HG03135 (cell line): ENCODE results near the gene FAM8A1.

Experiments
- ATAC-seq: cut with Tn5 transposase; IDR thresholded peaks from one replicate; pipeline ENCODE4 v1.9.1; 2021; ENCODE audit warnings: mild to moderate bottlenecking, moderate library complexity; ENCODE audit not compliant: unreplicated experiment

FAM8A1 gene

GRCh38 chr6:17601386-17601703 lies 1.2 kb downstream of the FAM8A1 start:
- no peak for ATAC-seq

DNA sequence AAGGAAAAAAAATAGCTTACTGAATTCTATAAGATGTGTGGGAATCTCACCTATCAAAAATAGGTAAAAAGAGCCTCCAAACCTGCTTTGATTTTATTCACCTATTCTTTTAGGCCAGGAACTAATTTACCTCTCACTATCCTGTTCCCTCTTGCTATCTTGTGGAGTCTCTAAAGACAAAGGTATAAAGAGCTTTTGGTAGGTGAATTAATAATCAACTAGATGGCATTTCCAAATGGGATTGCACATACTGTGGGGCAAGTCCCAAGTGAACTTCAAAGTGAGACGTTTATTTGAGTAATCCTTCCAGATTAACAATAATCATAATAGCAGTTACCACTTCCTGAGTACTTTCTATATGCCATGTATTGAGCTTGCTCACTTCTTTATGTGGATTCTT lies 2.8 kb downstream of the FAM8A1 start:
- no peak for ATAC-seq

- no peak for ATAC-seq
Measured at GRCh38 chr6:17606606-17607005, 6.5 kb downstream of the FAM8A1 start.

DNA sequence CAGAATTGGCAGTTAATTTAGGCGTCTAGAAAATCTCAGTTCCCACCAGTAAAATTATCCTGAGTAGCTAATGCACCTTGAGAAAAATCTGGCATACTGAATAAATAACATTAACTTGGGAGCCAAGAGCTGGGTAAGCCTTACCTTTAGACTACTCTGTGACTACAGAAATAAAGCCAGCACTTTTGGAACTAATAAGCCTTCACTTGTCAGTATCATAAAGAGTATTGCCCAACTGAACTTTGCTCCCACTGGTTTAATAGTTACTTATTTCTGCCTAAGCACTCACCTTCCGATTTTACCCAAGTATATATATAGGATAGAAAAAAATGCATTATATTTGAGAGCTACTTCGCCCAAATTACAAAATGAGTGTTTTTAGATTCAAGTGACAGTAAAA lies 10.7 kb downstream of the FAM8A1 start:
- no peak for ATAC-seq

DNA sequence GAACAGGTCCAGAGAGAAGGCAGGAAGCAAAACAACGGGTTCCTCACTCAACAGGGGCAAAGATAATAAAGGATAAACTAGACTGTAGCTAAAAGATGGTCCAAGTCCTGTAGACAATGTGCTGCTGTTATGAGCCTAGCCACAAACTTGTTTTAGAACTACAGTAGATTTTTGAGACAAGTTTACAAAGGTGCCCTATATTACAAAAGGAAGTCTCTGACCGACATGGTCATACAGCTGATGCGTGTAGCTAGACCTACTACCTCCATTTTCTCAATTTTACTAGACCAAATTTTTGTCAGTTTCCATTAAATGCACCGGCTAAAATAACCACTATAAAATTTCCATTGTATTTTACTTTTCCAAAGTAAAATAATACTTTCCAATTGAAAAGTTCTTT lies 11.9 kb downstream of the FAM8A1 start:
- ATAC-seq: no peak

GRCh38 chr6:17615794-17616193 lies 15.7 kb downstream of the FAM8A1 start:
- ATAC-seq: no peak

DNA sequence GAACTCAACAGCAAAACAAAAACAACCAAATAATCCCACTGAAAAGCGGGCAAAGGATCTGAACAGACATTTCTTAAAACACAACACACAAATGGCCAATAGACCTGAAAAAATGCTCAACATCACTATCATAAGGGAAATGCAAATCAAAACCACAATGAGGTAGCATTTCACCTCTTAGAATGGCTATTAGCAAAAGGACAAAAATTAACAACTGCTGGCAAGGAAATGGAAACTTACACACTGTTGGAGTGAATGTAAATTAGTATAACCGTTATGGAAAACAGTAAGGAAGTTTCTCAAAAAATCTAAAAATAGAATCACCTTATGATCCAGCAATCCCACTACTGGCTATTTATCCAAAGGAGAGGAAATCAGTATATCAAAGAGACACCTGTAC lies 20.9 kb downstream of the FAM8A1 start:
- peak; percentile 68 for ATAC-seq

DNA sequence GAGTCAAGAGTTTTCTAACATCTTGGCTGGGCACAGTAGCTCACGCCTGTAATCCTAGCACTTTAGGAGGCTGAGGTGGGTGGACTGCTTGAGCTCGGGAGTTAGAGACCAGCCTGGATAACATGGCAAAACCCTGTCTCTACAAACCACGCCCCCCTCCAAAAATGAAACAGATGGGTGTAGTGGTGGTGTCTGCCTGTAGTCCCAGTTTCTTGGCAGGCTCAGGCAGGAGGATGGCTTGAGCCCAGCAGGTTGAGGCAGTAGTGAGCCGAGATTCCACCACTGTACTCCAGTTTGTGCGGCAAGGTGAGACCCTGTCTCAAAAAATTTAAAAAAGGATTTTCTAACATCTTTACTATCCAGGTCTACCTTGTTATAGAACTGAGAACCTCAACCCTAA lies 22.0 kb downstream of the FAM8A1 start:
- ATAC-seq: no peak

GRCh38 chr6:17624396-17624795 lies 24.3 kb downstream of the FAM8A1 start:
- ATAC-seq: no peak

- ATAC-seq: peak; percentile 78
Measured at GRCh38 chr6:17628873-17629272, 28.8 kb downstream of the FAM8A1 start.

DNA sequence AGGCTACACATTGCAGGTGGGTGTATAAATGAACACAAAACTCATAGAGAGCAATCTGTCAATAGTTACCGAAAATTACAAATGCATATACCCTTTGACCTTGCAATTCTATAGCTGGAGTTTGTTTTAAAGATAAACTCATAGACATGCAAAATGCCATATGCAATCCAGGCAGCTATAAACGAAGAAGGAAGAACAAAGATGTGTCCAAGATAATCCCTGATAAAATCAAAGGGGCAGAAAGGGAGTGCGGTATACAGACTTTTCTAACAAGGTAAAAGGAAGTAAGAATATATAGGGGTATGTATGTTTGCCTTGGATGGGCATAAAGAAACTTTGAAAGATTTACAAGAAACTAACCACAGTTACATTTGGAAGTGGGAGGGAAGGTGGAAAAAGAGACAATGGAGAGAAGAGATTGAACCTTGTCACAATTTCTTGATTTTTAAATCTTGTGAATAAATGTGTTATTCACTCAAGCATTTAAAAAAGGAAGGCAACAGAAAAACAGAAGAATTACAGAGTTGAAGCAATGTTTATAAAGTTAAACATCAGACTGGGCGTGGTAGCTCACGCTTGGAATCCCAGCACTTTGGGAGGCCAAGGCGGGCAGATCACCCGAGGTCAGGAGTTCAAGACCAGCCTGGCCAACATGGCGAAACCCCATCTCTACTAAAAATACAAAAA lies 29.9 kb downstream of the FAM8A1 start:
- ATAC-seq: no peak

- no peak for ATAC-seq
Measured at GRCh38 chr6:17630511-17631073, 30.5 kb downstream of the FAM8A1 start.

GRCh38 chr6:17632934-17633333 lies 32.8 kb downstream of the FAM8A1 start:
- ATAC-seq: no peak

GRCh38 chr6:17633465-17634188 lies 33.5 kb downstream of the FAM8A1 start:
- ATAC-seq: no peak

- no peak for ATAC-seq
Measured at GRCh38 chr6:17635568-17635967, 35.5 kb downstream of the FAM8A1 start.

DNA sequence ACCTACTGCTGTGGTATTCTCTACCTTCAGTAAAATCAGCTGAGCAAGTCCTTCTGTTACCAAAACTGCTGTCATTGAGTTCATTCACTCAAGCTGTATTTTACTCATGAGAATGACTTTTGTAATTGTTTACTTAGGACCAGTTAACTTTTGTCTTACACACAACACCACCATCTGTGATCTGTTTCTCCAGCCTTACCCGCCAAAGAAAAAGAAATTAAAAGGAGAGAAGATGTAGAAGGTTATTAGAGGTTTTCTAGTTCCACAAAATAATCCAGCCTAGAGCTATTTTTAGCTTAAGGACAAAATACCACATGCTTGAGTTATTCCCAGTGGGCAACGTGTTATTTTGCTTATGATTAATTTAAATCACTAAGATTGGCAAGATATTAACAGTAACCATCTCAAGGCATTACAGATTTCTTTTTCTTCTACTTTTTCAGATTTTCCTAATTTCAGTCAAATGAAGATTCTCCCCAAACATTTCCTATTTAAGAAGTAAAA lies 38.2 kb downstream of the FAM8A1 start:
- ATAC-seq: no peak

GRCh38 chr6:17640477-17640917 lies 40.4 kb downstream of the FAM8A1 start:
- ATAC-seq: no peak

DNA sequence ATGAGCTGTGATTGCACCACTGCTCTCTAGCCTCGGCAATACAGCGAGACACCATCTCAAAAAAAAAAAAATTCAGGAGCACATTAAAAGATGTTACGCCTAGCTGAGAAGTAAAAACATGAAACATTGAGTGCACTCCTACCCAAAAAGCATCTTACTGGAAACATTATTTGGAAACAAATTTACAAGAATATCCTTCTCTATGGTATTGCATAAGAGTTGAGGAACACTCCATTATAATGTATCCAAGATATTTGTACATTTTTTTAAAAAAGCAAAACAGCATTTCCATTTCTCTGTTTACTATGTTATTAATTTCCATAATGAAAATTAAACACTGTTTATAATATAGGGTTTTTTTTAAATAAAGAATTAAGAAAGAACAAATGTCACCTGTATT lies 48.6 kb downstream of the FAM8A1 start:
- ATAC-seq: no peak

GRCh38 chr6:17650656-17651309 lies 50.7 kb downstream of the FAM8A1 start:
- ATAC-seq: no peak

DNA sequence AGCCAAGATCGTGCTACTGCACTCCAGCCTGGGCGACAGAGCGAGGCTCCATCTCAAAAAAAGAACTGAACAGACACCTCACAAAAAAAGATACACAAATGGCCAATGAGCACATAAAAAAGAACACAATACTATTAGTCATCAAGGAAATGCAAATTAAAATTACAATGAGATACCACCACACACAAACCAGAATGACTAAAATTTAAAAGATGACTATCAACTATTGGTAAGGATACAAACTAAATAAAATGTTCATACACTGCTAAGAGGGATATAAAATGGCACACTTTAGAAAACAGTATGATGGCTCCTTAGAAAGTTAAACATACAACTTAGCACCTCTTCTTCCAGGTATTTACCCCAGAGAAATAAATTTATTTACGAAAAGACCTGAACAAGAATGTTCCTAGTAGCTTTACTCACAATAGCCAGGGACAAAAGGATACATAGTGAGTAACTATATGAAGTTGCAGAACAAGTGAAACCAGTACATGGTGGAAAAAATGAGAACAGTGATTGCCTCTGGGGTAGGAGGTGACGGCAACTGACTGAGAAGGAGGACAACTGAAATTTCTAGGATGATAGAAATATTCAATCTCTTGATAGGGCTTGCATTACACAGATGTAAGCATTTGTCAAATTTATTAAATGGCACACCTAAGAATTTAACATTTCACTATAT lies 53.2 kb downstream of the FAM8A1 start:
- ATAC-seq: no peak

- no peak for ATAC-seq
Measured at GRCh38 chr6:17656092-17656491, 56.0 kb downstream of the FAM8A1 start.
